Liver (tissue), 9 donors: Measurements from ENCODE around the gene PCDHGB5. TPM values are rescaled to one million over a fixed set of nuclear protein-coding genes. Genes with fewer than 3 reads are reported as not detected.
A peak's percentile ranks its signal among the peaks of the same experiment; 100 is the strongest.

Source experiments
- DNase-seq: peaks from one replicate; pipeline ENCODE4 v3.0.0-alpha.2; 2017; ENCODE audit warnings: low spot score
- H3K27ac ChIP-seq, 2 donors: one replicate each; pipeline ENCODE4 v1.7.0; 2013; ENCODE audit warnings: inconsistent platforms in 2 of 2, low read length in 2 of 2, control low read depth in 1 of 2, low read depth in 1 of 2, mild to moderate bottlenecking in 1 of 2
- H3K27me3 ChIP-seq, 4 donors: one replicate each; pipeline versions ENCODE4 v1.6.1 to v1.7.0; 2013; ENCODE audit warnings: low read length in 3 of 4, inconsistent platforms in 1 of 4, mild to moderate bottlenecking in 1 of 4, moderate library complexity in 1 of 4; ENCODE audit not compliant: control insufficient read depth in 4 of 4, insufficient read depth in 4 of 4
- H3K36me3 ChIP-seq, 4 donors: one replicate each; pipeline versions ENCODE4 v1.6.1 to v1.7.0; 2013; ENCODE audit warnings: low read length in 3 of 4, mild to moderate bottlenecking in 3 of 4, low read depth in 1 of 4, moderate library complexity in 1 of 4; ENCODE audit not compliant: control insufficient read depth in 4 of 4, insufficient read depth in 3 of 4
- H3K4me1 ChIP-seq, 4 donors: one replicate each; pipeline versions ENCODE4 v1.6.1 to v1.7.0; 2013; ENCODE audit warnings: low read length in 3 of 4, mild to moderate bottlenecking in 3 of 4, moderate library complexity in 1 of 4; ENCODE audit not compliant: control insufficient read depth in 4 of 4, insufficient read depth in 4 of 4
- H3K4me3 ChIP-seq, 3 donors: one replicate each; pipeline versions ENCODE4 v1.6.1 to v1.7.0; 2013; ENCODE audit warnings: low read length in 3 of 3, control low read depth in 1 of 3, low read depth in 1 of 3, mild to moderate bottlenecking in 1 of 3
- H3K9ac ChIP-seq, 2 donors: one replicate each; pipeline ENCODE4 v1.7.0; 2013; ENCODE audit warnings: low read length in 2 of 2, mild to moderate bottlenecking in 2 of 2, moderate library complexity in 2 of 2, control low read depth in 1 of 2, low read depth in 1 of 2
- H3K9me3 ChIP-seq, 4 donors: one replicate each; pipeline versions ENCODE4 v1.6.1 to v1.7.0; 2013; ENCODE audit warnings: low read length in 3 of 4; ENCODE audit not compliant: control insufficient read depth in 4 of 4
- EGR1 ChIP-seq, 2 donors: IDR thresholded peaks; 2 replicates each; pipeline ENCODE4 v1.6.1; 2016 to 2018; ENCODE audit warnings: antibody characterized with exemption in 2 of 2, low read depth in 2 of 2
- FOXA1 ChIP-seq: IDR thresholded peaks from 2 replicates; pipeline ENCODE4 v1.6.1; 2016; ENCODE audit warnings: antibody characterized with exemption
- FOXA2 ChIP-seq: IDR thresholded peaks from 2 replicates; pipeline ENCODE4 v1.6.1; 2016; ENCODE audit warnings: antibody characterized with exemption
- GABPA ChIP-seq, 2 donors: IDR thresholded peaks in 1 of 2; conservative IDR thresholded peaks in 1 of 2; 2 replicates each; pipeline ENCODE4 v1.6.1; 2016; ENCODE audit warnings: antibody characterized with exemption in 2 of 2, mild to moderate bottlenecking in 1 of 2, moderate library complexity in 1 of 2
- HNF4A ChIP-seq, 2 donors: conservative IDR thresholded peaks; 2 replicates each; pipeline ENCODE4 v1.6.1; 2016; ENCODE audit warnings: antibody characterized with exemption in 2 of 2, mild to moderate bottlenecking in 2 of 2
- HNF4G ChIP-seq: IDR thresholded peaks from 2 replicates; pipeline ENCODE4 v1.6.1; 2016; ENCODE audit warnings: antibody characterized with exemption
- JUND ChIP-seq, 2 donors: IDR thresholded peaks; 2 replicates each; pipeline ENCODE4 v1.6.1; 2016; ENCODE audit warnings: antibody characterized with exemption in 2 of 2
- RAD21 ChIP-seq, 2 donors: IDR thresholded peaks; 2 replicates each; pipeline ENCODE4 v1.6.1; 2016; ENCODE audit warnings: antibody characterized with exemption in 2 of 2, mild to moderate bottlenecking in 2 of 2
- RXRA ChIP-seq, 2 donors: IDR thresholded peaks; 2 replicates each; pipeline ENCODE4 v1.6.1; 2017 to 2018; ENCODE audit warnings: antibody characterized with exemption in 2 of 2, mild to moderate bottlenecking in 1 of 2
- SP1 ChIP-seq: IDR thresholded peaks from 2 replicates; pipeline ENCODE4 v1.6.1; 2018; ENCODE audit warnings: antibody characterized with exemption, mild to moderate bottlenecking
- TAF1 ChIP-seq: conservative IDR thresholded peaks from 2 replicates; pipeline ENCODE4 v1.6.1; 2016; ENCODE audit warnings: antibody characterized with exemption, mild to moderate bottlenecking
- YY1 ChIP-seq: IDR thresholded peaks from 2 replicates; pipeline ENCODE4 v1.6.1; 2016; ENCODE audit warnings: antibody characterized with exemption, mild to moderate bottlenecking
- WGBS: extraction: QIAGEN DNeasy Blood & Tissue Kit; methylation state at CpG from one replicate; pipeline ENCODE4 v1.1.7; 2013; 5-methylcytosine and 5-hydroxymethylcytosine counted together
- polyA plus RNA-seq, 2 donors: library from polyadenylated mRNA; stranded (reverse) in 1 of 2; unstranded in 1 of 2; fragments of 200-250 nt in 1 of 2; fragments of >200 nt in 1 of 2; fragmentation: Nextera tagmentation in 1 of 2; extraction: Ambion mirVana in 1 of 2; gene quantifications; one replicate each; pipeline versions ENCODE4 v1.2.1 to v1.2.3, GENCODE V29; 2013 to 2015
- total RNA-seq, 2 donors: library from RNA; depleted of rRNA; stranded (reverse); fragments of >200 nt; gene quantifications; one replicate each; pipeline ENCODE4 v1.2.3, GENCODE V29; 2014
- TF ChIP-seq, protein P1 (sequence below): fragments of 150-350 bp; IDR thresholded peaks from 2 replicates; pipeline ENCODE4 v1.5.1; 2017; ENCODE audit warnings: improper control_type of control experiment, low read depth, low read length; ENCODE audit not compliant: missing input control
- TF ChIP-seq, protein P2 (sequence below): IDR thresholded peaks from 2 replicates; pipeline ENCODE4 v1.6.1; 2016; ENCODE audit warnings: antibody characterized with exemption
- TF ChIP-seq, protein P3 (sequence below): IDR thresholded peaks from 2 replicates; pipeline ENCODE4 v1.6.1; 2016; ENCODE audit warnings: antibody characterized with exemption
- TF ChIP-seq, protein P4 (sequence below): IDR thresholded peaks from 2 replicates; pipeline ENCODE4 v1.6.1; 2016; ENCODE audit warnings: antibody characterized with exemption, mild to moderate bottlenecking
- TF ChIP-seq, protein P5 (sequence below): IDR thresholded peaks from 2 replicates; pipeline ENCODE4 v1.6.1; 2016; ENCODE audit warnings: antibody characterized with exemption
- donor health status: healthy.
- donor health status: healthy.
- donor health status: healthy.
- donor health status: healthy.
- donor health status: healthy.

Gene PCDHGB5
- total and polyA plus RNA-seq, 4 donors, result 0.76 to 3.8 (median 2.3) TPM

DNA sequence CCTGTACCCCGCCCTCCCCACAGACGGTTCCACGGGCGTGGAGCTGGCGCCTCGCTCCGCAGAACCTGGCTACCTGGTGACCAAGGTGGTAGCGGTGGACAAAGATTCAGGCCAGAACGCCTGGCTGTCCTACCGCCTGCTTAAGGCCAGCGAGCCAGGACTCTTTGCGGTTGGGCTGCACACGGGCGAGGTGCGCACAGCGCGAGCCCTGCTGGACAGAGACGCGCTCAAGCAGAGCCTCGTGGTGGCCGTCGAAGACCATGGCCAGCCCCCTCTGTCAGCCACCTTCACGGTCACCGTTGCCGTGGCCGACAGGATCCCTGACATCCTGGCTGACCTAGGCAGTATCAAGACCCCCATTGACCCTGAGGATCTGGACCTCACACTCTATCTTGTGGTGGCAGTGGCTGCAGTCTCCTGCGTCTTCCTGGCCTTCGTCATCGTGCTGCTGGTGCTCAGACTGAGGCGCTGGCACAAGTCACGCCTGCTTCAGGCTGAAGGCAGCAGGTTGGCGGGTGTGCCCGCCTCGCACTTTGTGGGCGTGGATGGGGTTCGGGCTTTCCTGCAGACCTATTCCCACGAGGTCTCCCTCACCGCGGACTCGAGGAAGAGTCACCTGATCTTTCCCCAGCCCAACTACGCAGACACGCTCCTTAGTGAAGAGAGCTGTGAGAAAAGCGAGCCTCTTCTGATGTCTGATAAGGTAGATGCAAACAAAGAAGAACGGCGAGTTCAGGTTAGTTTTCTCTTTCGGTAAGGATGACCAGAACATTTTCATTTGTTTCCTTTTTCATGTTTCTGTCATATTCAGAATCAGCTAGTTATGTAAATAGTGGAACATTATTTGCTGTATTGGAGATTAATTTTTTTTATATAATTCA lies 31.5 kb upstream of the PCDHGB5 start:
- no peak for DNase-seq
- peaks cover 0 to 5% (median 0%) of the 10 kb centered on the region in 4 donors for H3K27me3 ChIP-seq
- WGBS, result 28% methylated on average over 46 of the region's 46 CpGs
- no peak overlapping the region for H3K9ac ChIP-seq
- no peaks in the 10 kb centered on the region for H3K36me3 ChIP-seq
- H3K9me3 ChIP-seq, result peaks cover 40 to 75% (median 54%) of the 10 kb centered on the region in 4 donors
- H3K27ac ChIP-seq, result no peak overlapping the region
- no peaks in the 10 kb centered on the region for H3K4me1 ChIP-seq
- H3K4me3 ChIP-seq, result peak overlapping the region in 2 of 3 donors; percentile 6 to 41
- no peak for TF ChIP-seq TAF1
- TF ChIP-seq EGR1 (IDR thresholded peaks at IDR 0.05; ENCODE audit: low read depth in 2 of 2), result no peak
- TF ChIP-seq, protein P1, sequence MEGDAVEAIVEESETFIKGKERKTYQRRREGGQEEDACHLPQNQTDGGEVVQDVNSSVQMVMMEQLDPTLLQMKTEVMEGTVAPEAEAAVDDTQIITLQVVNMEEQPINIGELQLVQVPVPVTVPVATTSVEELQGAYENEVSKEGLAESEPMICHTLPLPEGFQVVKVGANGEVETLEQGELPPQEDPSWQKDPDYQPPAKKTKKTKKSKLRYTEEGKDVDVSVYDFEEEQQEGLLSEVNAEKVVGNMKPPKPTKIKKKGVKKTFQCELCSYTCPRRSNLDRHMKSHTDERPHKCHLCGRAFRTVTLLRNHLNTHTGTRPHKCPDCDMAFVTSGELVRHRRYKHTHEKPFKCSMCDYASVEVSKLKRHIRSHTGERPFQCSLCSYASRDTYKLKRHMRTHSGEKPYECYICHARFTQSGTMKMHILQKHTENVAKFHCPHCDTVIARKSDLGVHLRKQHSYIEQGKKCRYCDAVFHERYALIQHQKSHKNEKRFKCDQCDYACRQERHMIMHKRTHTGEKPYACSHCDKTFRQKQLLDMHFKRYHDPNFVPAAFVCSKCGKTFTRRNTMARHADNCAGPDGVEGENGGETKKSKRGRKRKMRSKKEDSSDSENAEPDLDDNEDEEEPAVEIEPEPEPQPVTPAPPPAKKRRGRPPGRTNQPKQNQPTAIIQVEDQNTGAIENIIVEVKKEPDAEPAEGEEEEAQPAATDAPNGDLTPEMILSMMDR, result no peak
- TF ChIP-seq FOXA2, result no peak
- TF ChIP-seq HNF4G, result no peak
- TF ChIP-seq FOXA1, result no peak
- TF ChIP-seq, protein P2, sequence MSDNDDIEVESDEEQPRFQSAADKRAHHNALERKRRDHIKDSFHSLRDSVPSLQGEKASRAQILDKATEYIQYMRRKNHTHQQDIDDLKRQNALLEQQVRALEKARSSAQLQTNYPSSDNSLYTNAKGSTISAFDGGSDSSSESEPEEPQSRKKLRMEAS, result no peak
- TF ChIP-seq GABPA (IDR thresholded peaks at IDR 0.05 in 1 of 2, conservative IDR thresholded peaks at IDR 0.05 in 1 of 2), result no peak
- TF ChIP-seq HNF4A (conservative IDR thresholded peaks at IDR 0.05), result no peak
- no peak for TF ChIP-seq JUND (IDR thresholded peaks at IDR 0.05)

DNA sequence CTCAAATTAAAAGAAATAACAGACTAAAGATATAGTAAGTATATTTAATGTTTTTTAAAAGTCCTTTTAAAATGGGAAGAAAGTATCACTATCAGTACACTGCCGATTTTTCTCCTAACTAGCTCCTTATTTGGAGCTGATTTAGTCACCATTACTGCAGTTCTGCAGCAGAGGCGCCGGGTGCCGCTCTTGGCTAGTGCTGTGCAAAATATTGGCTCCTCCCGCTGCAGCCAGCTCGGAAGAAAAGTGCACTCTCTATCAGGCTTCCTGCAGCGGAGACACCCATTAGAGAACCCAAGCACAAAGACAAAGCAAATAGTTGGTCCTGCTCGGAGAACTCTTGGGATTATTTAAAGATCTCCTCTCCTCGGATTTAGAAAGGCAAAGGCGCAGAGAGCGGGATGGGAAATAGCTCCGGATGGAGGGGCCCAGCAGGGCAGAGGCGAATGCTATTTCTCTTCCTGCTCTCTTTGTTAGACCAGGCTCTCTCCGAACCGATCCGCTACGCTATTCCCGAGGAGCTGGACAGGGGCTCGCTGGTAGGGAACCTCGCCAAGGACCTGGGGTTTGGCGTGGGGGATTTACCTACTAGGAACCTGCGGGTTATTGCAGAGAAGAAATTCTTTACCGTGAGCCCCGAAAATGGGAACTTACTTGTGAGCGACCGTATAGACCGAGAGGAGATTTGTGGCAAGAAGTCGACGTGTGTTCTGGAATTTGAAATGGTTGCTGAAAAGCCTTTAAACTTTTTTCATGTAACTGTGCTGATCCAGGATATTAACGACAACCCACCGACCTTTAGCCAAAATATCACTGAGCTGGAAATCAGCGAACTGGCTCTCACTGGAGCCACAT lies 27.5 kb upstream of the PCDHGB5 start, which contains the start of gene PCDHGB3:
Gene PCDHGB3, plus strand, starts transcription at position 249 of the 855 bp plus-strand sequence. Its CDS starts 153 bp downstream, at position 402.
- no peaks in the 10 kb centered on the region for H3K4me1 ChIP-seq
- H3K9ac ChIP-seq, result no peak within 1 kb of the TSS
- DNase-seq, result no peak
- 15% methylated on average over 32 of the region's 32 CpGs for WGBS
- H3K4me3 ChIP-seq, result peak within 1 kb of the TSS; percentile 6 to 62 (median 61)
- peaks cover 0 to 5% (median 1%) of the 10 kb centered on the region in 4 donors for H3K27me3 ChIP-seq
- peaks cover 44 to 78% (median 57%) of the 10 kb centered on the region in 4 donors for H3K9me3 ChIP-seq
- no peaks in the 10 kb centered on the region for H3K36me3 ChIP-seq
- no peak within 1 kb of the TSS for H3K27ac ChIP-seq
- TF ChIP-seq TAF1 (no peak), EGR1 (IDR thresholded peaks at IDR 0.05; ENCODE audit: low read depth in 2 of 2) (no peak), RXRA (IDR thresholded peaks at IDR 0.05) (no peak), HNF4G (no peak), FOXA1 (no peak), RAD21 (IDR thresholded peaks at IDR 0.05) (peak; percentile 50 to 60), HNF4A (conservative IDR thresholded peaks at IDR 0.05) (no peak), YY1 (no peak), SP1 (no peak), GABPA (IDR thresholded peaks at IDR 0.05 in 1 of 2, conservative IDR thresholded peaks at IDR 0.05 in 1 of 2) (no peak), JUND (IDR thresholded peaks at IDR 0.05) (no peak), FOXA2 (no peak)
- TF ChIP-seq, protein P3, sequence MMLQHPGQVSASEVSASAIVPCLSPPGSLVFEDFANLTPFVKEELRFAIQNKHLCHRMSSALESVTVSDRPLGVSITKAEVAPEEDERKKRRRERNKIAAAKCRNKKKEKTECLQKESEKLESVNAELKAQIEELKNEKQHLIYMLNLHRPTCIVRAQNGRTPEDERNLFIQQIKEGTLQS, result no peak
- TF ChIP-seq, protein P4, sequence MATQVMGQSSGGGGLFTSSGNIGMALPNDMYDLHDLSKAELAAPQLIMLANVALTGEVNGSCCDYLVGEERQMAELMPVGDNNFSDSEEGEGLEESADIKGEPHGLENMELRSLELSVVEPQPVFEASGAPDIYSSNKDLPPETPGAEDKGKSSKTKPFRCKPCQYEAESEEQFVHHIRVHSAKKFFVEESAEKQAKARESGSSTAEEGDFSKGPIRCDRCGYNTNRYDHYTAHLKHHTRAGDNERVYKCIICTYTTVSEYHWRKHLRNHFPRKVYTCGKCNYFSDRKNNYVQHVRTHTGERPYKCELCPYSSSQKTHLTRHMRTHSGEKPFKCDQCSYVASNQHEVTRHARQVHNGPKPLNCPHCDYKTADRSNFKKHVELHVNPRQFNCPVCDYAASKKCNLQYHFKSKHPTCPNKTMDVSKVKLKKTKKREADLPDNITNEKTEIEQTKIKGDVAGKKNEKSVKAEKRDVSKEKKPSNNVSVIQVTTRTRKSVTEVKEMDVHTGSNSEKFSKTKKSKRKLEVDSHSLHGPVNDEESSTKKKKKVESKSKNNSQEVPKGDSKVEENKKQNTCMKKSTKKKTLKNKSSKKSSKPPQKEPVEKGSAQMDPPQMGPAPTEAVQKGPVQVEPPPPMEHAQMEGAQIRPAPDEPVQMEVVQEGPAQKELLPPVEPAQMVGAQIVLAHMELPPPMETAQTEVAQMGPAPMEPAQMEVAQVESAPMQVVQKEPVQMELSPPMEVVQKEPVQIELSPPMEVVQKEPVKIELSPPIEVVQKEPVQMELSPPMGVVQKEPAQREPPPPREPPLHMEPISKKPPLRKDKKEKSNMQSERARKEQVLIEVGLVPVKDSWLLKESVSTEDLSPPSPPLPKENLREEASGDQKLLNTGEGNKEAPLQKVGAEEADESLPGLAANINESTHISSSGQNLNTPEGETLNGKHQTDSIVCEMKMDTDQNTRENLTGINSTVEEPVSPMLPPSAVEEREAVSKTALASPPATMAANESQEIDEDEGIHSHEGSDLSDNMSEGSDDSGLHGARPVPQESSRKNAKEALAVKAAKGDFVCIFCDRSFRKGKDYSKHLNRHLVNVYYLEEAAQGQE, result no peak
- TF ChIP-seq, protein P5, sequence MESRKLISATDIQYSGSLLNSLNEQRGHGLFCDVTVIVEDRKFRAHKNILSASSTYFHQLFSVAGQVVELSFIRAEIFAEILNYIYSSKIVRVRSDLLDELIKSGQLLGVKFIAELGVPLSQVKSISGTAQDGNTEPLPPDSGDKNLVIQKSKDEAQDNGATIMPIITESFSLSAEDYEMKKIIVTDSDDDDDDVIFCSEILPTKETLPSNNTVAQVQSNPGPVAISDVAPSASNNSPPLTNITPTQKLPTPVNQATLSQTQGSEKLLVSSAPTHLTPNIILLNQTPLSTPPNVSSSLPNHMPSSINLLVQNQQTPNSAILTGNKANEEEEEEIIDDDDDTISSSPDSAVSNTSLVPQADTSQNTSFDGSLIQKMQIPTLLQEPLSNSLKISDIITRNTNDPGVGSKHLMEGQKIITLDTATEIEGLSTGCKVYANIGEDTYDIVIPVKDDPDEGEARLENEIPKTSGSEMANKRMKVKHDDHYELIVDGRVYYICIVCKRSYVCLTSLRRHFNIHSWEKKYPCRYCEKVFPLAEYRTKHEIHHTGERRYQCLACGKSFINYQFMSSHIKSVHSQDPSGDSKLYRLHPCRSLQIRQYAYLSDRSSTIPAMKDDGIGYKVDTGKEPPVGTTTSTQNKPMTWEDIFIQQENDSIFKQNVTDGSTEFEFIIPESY, result no peak
- TF ChIP-seq, protein P2, result no peak
- TF ChIP-seq, protein P1, result peak; percentile 16
